GM23338 (cell line): ENCODE measurements around the gene MYADM. TPM values are rescaled to one million over a fixed set of nuclear protein-coding genes. Genes with fewer than 3 reads are reported as not detected.

Experiments
- ATAC-seq: fragments of 200-7000 bp; cut with Tn5 transposase; 3 replicates; pipeline ENCODE4 v1.9.1; 2020
- DNase-seq: peaks from one replicate; pipeline ENCODE4 v3.0.0-alpha.2; 2015; ENCODE audit warnings: low spot score
- H2AFZ ChIP-seq: fragments of 200-600 bp; sonication (generic); 2 replicates; pipeline ENCODE4 v1.8.0; 2016; ENCODE audit warnings: antibody characterized with exemption, mild to moderate bottlenecking, moderate library complexity
- H3F3A ChIP-seq: fragments of 200-600 bp; sonication (generic); replicated peaks from 2 replicates; pipeline ENCODE4 v1.8.0; 2017; ENCODE audit warnings: antibody characterized with exemption, mixed run types, low read depth
- H3K27ac ChIP-seq: fragments of 200-600 bp; sonication (generic); 2 replicates; pipeline ENCODE4 v1.6.1; 2016; ENCODE audit warnings: low read depth
- H3K27me3 ChIP-seq: fragments of 200-600 bp; sonication (generic); 2 replicates; pipeline ENCODE4 v1.8.0; 2016; ENCODE audit warnings: mild to moderate bottlenecking, mixed run types, moderate library complexity; ENCODE audit not compliant: insufficient read depth
- H3K36me3 ChIP-seq: fragments of 200-600 bp; sonication (generic); 2 replicates; pipeline ENCODE4 v1.8.0; 2016; ENCODE audit warnings: mild to moderate bottlenecking; ENCODE audit not compliant: insufficient read depth
- H3K4me1 ChIP-seq: fragments of 200-600 bp; sonication (generic); 2 replicates; pipeline ENCODE4 v1.8.0; 2016; ENCODE audit warnings: mild to moderate bottlenecking, moderate library complexity; ENCODE audit not compliant: insufficient read depth
- H3K4me2 ChIP-seq: fragments of 200-600 bp; sonication (generic); 2 replicates; pipeline ENCODE4 v1.7.1; 2017; ENCODE audit warnings: mixed run types
- H3K4me3 ChIP-seq: fragments of 200-600 bp; sonication (generic); 2 replicates; pipeline ENCODE4 v1.6.1; 2016; ENCODE audit warnings: mixed run types
- H3K79me2 ChIP-seq: fragments of 200-600 bp; sonication (generic); replicated peaks from 2 replicates; pipeline ENCODE4 v1.8.0; 2017; ENCODE audit warnings: mild to moderate bottlenecking; ENCODE audit not compliant: insufficient read depth
- H3K9me2 ChIP-seq: fragments of 200-600 bp; sonication (generic); 2 replicates; pipeline ENCODE4 v1.8.0; 2017; ENCODE audit not compliant: insufficient read depth
- H4K20me1 ChIP-seq: fragments of 200-600 bp; sonication (generic); replicated peaks from 2 replicates; pipeline ENCODE4 v1.8.0; 2017; ENCODE audit warnings: mild to moderate bottlenecking; ENCODE audit not compliant: insufficient read depth
- H3K27ac Mint-ChIP-seq: 2 replicates; pipeline ENCODE4 v1.8.0; 2020; ENCODE audit warnings: inconsistent platforms, mild to moderate bottlenecking, moderate library complexity, mixed read lengths
- H3K27me3 Mint-ChIP-seq: 3 replicates; pipeline ENCODE4 v1.8.0; 2022; ENCODE audit warnings: low read depth, mild to moderate bottlenecking, moderate library complexity, mixed read lengths, inconsistent platforms; ENCODE audit not compliant: insufficient read depth, poor library complexity
- H3K36me3 Mint-ChIP-seq: 3 replicates; pipeline ENCODE4 v1.8.0; 2021; ENCODE audit warnings: low read depth, mild to moderate bottlenecking, inconsistent platforms, moderate library complexity, mixed read lengths
- H3K4me1 Mint-ChIP-seq: 3 replicates; pipeline ENCODE4 v1.8.0; 2020; ENCODE audit warnings: mild to moderate bottlenecking, inconsistent platforms, mixed read lengths
- H3K4me3 Mint-ChIP-seq: 3 replicates; pipeline ENCODE4 v1.8.0; 2021; ENCODE audit warnings: moderate library complexity, mild to moderate bottlenecking, inconsistent platforms, mixed read lengths
- H3K9me3 Mint-ChIP-seq: 3 replicates; pipeline ENCODE4 v1.8.0; 2020; ENCODE audit warnings: moderate library complexity, mild to moderate bottlenecking, inconsistent platforms, mixed read lengths
- EZH2phosphoT487 ChIP-seq: fragments of 200-600 bp; sonication (generic); IDR thresholded peaks from one replicate; pipeline ENCODE4 v1.8.1; 2018; ENCODE audit warnings: antibody characterized with exemption; ENCODE audit not compliant: unreplicated experiment
- JUNB ChIP-seq: IDR thresholded peaks from one replicate; pipeline ENCODE4 v1.6.1; 2016; ENCODE audit warnings: antibody characterized with exemption; ENCODE audit not compliant: unreplicated experiment
- NANOG ChIP-seq: IDR thresholded peaks from 2 replicates; pipeline ENCODE4 v1.6.1; 2016; ENCODE audit warnings: antibody characterized with exemption, borderline replicate concordance
- STAT1 ChIP-seq: IDR thresholded peaks from one replicate; pipeline ENCODE4 v1.6.1; 2016; ENCODE audit warnings: antibody characterized with exemption; ENCODE audit not compliant: unreplicated experiment
- ZNF114 ChIP-seq: fragments of 250-450 bp; sonication (Bioruptor Pico); IDR thresholded peaks from 2 replicates; pipeline ENCODE4 v1.5.0; 2020; ENCODE audit warnings: mild to moderate bottlenecking, moderate library complexity
- polyA plus RNA-seq: library from polyadenylated mRNA; unstranded; fragments of >200 nt; fragmentation: Nextera tagmentation; extraction: Ambion mirVana; gene quantifications from 2 replicates; pipeline ENCODE4 v1.2.1, GENCODE V29; 2016
- total RNA-seq: library from RNA; depleted of rRNA; stranded (reverse); fragments of >200 nt; shearing (Covaris generic); gene quantifications from 2 replicates; pipeline ENCODE4 v1.2.3, GENCODE V29; 2014
- TF ChIP-seq, protein P1 (sequence below): IDR thresholded peaks from one replicate; pipeline ENCODE4 v1.6.1; 2018; ENCODE audit warnings: antibody characterized with exemption; ENCODE audit not compliant: unreplicated experiment
- TF ChIP-seq, protein P2 (sequence below), 2 experiments: fragments of 200-600 bp in 1 of 2; sonication (generic) in 1 of 2; conservative IDR thresholded peaks; 2 replicates each; pipeline versions ENCODE4 v1.5.1 to v1.6.1; 2016 to 2017; ENCODE audit warnings: antibody characterized with exemption in 2 of 2, low read depth in 2 of 2, mild to moderate bottlenecking in 2 of 2, moderate library complexity in 1 of 2
- TF ChIP-seq, protein P3 (sequence below): fragments of 250-450 bp; sonication (Bioruptor Pico); IDR thresholded peaks from 2 replicates; pipeline ENCODE4 v1.5.0; 2020; ENCODE audit warnings: mild to moderate bottlenecking, moderate library complexity

MYADM gene
- total and polyA plus RNA-seq, 2 experiments from 2014 or later = 49.9 to 57.1 TPM

DNA sequence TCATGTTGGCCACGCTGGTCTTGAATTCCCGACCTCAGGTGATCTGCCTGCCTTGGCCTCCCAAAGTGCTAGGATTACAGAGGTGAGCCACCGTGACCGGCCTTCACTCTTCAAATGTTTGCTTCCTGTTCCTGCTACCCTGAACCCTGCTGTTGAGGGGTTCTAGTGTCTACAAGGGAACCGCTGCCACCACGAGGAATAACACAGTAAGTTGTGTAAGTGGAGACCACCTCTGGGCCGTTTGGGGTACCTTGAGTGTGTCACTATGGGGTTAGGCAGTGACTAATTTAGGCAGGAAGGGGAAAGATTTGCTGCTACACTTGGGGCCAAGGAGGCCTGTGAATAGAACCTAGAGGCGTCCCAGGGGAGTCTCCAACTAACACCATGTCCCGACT is 2.2 kb upstream of the MYADM start:
- TF ChIP-seq NANOG (no peak), JUNB (no peak)
- TF ChIP-seq, protein P1, sequence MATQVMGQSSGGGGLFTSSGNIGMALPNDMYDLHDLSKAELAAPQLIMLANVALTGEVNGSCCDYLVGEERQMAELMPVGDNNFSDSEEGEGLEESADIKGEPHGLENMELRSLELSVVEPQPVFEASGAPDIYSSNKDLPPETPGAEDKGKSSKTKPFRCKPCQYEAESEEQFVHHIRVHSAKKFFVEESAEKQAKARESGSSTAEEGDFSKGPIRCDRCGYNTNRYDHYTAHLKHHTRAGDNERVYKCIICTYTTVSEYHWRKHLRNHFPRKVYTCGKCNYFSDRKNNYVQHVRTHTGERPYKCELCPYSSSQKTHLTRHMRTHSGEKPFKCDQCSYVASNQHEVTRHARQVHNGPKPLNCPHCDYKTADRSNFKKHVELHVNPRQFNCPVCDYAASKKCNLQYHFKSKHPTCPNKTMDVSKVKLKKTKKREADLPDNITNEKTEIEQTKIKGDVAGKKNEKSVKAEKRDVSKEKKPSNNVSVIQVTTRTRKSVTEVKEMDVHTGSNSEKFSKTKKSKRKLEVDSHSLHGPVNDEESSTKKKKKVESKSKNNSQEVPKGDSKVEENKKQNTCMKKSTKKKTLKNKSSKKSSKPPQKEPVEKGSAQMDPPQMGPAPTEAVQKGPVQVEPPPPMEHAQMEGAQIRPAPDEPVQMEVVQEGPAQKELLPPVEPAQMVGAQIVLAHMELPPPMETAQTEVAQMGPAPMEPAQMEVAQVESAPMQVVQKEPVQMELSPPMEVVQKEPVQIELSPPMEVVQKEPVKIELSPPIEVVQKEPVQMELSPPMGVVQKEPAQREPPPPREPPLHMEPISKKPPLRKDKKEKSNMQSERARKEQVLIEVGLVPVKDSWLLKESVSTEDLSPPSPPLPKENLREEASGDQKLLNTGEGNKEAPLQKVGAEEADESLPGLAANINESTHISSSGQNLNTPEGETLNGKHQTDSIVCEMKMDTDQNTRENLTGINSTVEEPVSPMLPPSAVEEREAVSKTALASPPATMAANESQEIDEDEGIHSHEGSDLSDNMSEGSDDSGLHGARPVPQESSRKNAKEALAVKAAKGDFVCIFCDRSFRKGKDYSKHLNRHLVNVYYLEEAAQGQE = no peak
- TF ChIP-seq, protein P2, sequence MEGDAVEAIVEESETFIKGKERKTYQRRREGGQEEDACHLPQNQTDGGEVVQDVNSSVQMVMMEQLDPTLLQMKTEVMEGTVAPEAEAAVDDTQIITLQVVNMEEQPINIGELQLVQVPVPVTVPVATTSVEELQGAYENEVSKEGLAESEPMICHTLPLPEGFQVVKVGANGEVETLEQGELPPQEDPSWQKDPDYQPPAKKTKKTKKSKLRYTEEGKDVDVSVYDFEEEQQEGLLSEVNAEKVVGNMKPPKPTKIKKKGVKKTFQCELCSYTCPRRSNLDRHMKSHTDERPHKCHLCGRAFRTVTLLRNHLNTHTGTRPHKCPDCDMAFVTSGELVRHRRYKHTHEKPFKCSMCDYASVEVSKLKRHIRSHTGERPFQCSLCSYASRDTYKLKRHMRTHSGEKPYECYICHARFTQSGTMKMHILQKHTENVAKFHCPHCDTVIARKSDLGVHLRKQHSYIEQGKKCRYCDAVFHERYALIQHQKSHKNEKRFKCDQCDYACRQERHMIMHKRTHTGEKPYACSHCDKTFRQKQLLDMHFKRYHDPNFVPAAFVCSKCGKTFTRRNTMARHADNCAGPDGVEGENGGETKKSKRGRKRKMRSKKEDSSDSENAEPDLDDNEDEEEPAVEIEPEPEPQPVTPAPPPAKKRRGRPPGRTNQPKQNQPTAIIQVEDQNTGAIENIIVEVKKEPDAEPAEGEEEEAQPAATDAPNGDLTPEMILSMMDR (conservative IDR thresholded peaks at IDR 0.05; ENCODE audit: low read depth in 2 of 2) = peak in 1 of 2 experiments; percentile 29; a peak in 1 of 4 replicates
- H3K27ac ChIP-seq = peak overlapping the region; percentile 100
- no peaks in the 10 kb centered on the region for H3K27me3 ChIP-seq
- H3K4me1 ChIP-seq = peaks cover 20% of the 10 kb centered on the region
- H3K4me1 Mint-ChIP-seq = peaks cover 15% of the 10 kb centered on the region
- peak overlapping the region; percentile 92 for H3K27ac Mint-ChIP-seq
- H3K9me2 ChIP-seq = no peaks in the 10 kb centered on the region
- no peaks in the 10 kb centered on the region; the same call in 1 of the 2 replicates for H4K20me1 ChIP-seq
- peak overlapping the region; percentile 87 for H3K4me3 Mint-ChIP-seq
- H3K36me3 ChIP-seq = no peaks in the 10 kb centered on the region
- peaks cover 1% of the 10 kb centered on the region; the same call in 1 of the 3 replicates for H3K36me3 Mint-ChIP-seq
- peak overlapping the region; percentile 66 for H3K4me3 ChIP-seq
- no peaks in the 10 kb centered on the region; the same call in 2 of the 3 replicates for H3K9me3 Mint-ChIP-seq
- DNase-seq = no peak
- H3K27me3 Mint-ChIP-seq = peaks cover 41% of the 10 kb centered on the region
- H3K79me2 ChIP-seq = peaks cover 14% of the 10 kb centered on the region
- ATAC-seq = no peak
- H3K4me2 ChIP-seq = peak overlapping the region; percentile 86
- peaks cover 18% of the 10 kb centered on the region for H3F3A ChIP-seq
- H2AFZ ChIP-seq = no peak overlapping the region

DNA sequence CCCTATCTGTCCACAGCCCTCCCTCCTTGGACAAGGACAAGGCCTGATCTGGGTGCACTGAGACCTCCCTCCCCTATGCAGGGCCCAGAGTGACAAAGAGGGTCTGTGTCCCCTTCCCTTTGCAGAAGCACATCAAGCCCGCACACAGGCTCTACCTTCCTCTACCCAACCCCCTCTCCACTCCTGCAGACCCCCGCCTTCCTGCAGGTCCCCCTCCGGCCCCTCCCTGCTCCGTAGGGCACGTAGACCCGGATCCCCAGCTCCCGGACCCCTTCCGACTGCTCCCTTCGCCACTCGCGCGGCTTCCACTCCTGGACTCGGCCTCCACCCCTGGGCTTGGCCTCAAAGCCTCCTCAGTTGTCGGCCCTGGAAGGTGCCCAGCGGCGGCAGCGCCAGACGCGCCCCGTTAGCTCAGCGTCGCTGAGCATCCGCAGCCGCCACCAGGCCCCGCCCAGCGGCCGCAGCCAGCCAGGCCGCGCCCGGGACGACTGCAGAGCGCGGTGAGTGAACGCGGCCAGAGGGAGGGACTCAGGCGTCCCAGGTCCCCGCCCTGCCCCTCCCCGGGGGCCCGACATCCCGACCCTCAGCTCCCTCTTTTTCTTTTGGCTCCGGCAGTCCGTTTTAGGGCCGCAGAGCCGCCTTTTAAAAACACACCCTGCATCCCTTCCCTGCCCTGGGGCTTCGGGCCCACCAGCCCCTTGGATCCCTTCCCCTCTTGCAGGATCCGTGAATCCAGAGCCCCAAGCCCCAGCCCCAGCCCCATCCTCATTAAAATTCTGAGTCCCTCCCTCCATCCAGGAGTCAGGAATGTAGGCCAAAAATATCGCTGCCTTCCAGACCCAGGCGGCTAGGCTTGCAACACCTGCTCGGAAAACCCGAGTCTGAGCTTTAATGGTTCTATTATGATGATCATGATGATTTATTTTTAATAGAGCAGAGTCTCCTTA is 1.5 kb upstream of the MYADM start:
- Mint-ChIP-seq H3K4me3 (peak overlapping the region; percentile 87), H3K27ac (peak overlapping the region; percentile 98), H3K4me1 (peaks cover 20% of the 10 kb centered on the region), H3K9me3 (no peaks in the 10 kb centered on the region; the same call in 2 of the 3 replicates), H3K27me3 (peaks cover 45% of the 10 kb centered on the region), H3K36me3 (peaks cover 5% of the 10 kb centered on the region)
- H3K4me2 ChIP-seq = peak overlapping the region; percentile 86
- no peaks in the 10 kb centered on the region for H3K9me2 ChIP-seq
- peaks cover 21% of the 10 kb centered on the region for H3K79me2 ChIP-seq
- H4K20me1 ChIP-seq = peaks cover 5% of the 10 kb centered on the region
- peaks cover 3% of the 10 kb centered on the region; the same call in 1 of the 2 replicates for H3K36me3 ChIP-seq
- H3K27ac ChIP-seq = peak overlapping the region; percentile 100
- peak overlapping the region; percentile 66 for H3K4me3 ChIP-seq
- ATAC-seq (peak; percentile 33), DNase-seq (peak; percentile 85)
- peaks cover 27% of the 10 kb centered on the region for H3K4me1 ChIP-seq
- H2AFZ ChIP-seq = peak overlapping the region; percentile 89; the same call in 1 of the 2 replicates
- H3F3A ChIP-seq = peaks cover 25% of the 10 kb centered on the region
- H3K27me3 ChIP-seq = no peaks in the 10 kb centered on the region
- no peak for TF ChIP-seq STAT1
- TF ChIP-seq, protein P3, sequence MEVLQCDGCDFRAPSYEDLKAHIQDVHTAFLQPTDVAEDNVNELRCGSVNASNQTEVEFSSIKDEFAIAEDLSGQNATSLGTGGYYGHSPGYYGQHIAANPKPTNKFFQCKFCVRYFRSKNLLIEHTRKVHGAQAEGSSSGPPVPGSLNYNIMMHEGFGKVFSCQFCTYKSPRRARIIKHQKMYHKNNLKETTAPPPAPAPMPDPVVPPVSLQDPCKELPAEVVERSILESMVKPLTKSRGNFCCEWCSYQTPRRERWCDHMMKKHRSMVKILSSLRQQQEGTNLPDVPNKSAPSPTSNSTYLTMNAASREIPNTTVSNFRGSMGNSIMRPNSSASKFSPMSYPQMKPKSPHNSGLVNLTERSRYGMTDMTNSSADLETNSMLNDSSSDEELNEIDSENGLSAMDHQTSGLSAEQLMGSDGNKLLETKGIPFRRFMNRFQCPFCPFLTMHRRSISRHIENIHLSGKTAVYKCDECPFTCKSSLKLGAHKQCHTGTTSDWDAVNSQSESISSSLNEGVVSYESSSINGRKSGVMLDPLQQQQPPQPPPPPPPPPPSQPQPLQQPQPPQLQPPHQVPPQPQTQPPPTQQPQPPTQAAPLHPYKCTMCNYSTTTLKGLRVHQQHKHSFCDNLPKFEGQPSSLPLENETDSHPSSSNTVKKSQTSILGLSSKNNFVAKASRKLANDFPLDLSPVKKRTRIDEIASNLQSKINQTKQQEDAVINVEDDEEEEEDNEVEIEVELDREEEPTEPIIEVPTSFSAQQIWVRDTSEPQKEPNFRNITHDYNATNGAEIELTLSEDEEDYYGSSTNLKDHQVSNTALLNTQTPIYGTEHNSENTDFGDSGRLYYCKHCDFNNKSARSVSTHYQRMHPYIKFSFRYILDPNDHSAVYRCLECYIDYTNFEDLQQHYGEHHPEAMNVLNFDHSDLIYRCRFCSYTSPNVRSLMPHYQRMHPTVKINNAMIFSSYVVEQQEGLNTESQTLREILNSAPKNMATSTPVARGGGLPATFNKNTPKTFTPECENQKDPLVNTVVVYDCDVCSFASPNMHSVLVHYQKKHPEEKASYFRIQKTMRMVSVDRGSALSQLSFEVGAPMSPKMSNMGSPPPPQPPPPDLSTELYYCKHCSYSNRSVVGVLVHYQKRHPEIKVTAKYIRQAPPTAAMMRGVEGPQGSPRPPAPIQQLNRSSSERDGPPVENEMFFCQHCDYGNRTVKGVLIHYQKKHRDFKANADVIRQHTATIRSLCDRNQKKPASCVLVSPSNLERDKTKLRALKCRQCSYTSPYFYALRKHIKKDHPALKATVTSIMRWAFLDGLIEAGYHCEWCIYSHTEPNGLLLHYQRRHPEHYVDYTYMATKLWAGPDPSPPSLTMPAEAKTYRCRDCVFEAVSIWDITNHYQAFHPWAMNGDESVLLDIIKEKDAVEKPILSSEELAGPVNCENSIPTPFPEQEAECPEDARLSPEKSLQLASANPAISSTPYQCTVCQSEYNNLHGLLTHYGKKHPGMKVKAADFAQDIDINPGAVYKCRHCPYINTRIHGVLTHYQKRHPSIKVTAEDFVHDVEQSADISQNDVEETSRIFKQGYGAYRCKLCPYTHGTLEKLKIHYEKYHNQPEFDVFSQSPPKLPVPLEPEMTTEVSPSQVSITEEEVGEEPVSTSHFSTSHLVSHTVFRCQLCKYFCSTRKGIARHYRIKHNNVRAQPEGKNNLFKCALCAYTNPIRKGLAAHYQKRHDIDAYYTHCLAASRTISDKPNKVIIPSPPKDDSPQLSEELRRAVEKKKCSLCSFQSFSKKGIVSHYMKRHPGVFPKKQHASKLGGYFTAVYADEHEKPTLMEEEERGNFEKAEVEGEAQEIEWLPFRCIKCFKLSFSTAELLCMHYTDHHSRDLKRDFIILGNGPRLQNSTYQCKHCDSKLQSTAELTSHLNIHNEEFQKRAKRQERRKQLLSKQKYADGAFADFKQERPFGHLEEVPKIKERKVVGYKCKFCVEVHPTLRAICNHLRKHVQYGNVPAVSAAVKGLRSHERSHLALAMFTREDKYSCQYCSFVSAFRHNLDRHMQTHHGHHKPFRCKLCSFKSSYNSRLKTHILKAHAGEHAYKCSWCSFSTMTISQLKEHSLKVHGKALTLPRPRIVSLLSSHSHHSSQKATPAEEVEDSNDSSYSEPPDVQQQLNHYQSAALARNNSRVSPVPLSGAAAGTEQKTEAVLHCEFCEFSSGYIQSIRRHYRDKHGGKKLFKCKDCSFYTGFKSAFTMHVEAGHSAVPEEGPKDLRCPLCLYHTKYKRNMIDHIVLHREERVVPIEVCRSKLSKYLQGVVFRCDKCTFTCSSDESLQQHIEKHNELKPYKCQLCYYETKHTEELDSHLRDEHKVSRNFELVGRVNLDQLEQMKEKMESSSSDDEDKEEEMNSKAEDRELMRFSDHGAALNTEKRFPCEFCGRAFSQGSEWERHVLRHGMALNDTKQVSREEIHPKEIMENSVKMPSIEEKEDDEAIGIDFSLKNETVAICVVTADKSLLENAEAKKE = no peak
- no peak for TF ChIP-seq EZH2phosphoT487
- no peak for TF ChIP-seq ZNF114 (CRISPR knock-in tag)
